GM19468 (cell line): ENCODE measurements around the gene TMEM114.

Experiments
- ATAC-seq: cut with Tn5 transposase; IDR thresholded peaks from one replicate; pipeline ENCODE4 v1.9.1; 2021; ENCODE audit warnings: mild to moderate bottlenecking, moderate library complexity, moderate number of reproducible peaks; ENCODE audit not compliant: unreplicated experiment; ENCODE audit errors: extremely low read depth

TMEM114 gene

DNA sequence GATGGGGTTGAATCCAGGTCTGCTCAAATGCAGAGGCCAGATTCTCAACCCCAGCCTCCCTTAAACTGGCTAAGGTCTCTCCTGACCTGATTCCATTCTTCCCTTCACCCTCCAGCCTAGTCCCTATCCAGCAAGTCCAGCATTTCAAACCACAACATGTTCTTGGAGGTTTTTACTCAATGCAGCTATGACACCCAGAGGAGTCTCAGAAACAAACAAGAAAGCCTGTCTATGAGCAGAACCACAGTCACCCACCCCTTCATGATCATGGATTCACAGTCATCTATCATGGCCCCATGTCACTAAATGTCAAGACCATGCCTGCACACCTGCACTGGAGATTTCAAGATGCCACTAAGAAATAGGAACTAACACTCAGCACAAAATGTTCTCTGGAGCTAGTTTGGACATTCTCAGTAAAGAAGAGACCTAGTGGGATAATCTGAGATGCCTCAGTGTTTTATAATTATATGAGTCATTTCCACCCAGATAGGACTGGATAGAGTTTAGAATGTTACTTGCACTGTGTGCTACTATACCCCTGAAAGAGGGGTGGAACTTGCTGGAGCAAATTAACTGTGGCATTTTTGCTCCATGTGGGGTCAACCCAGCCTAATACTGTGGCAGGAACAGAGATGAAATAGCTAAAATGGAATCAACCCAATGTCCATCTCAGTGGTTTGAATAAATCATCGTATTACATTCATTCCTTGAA, 21.7 kb upstream of the TMEM114 start:
- ATAC-seq: no peak

DNA sequence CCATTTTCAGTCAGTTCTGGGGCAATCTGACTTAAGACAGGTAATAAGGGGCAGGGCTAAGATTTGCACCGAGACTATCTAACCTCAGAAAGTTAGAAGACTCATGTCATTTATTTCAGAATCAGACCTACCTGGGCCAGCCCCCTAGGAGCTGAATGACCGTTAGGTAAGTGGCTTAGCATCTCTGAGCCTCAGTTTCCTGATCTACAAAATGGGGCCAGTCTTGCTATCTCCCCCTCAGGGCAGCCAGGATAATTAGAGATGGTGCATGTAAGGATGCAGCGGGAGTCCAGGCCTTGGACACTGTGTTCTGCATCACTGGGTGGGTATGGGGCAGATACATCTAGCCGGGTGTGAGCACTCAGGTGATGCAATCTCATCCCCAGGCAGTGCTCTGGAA, 20.8 kb upstream of the TMEM114 start:
- no peak for ATAC-seq

DNA sequence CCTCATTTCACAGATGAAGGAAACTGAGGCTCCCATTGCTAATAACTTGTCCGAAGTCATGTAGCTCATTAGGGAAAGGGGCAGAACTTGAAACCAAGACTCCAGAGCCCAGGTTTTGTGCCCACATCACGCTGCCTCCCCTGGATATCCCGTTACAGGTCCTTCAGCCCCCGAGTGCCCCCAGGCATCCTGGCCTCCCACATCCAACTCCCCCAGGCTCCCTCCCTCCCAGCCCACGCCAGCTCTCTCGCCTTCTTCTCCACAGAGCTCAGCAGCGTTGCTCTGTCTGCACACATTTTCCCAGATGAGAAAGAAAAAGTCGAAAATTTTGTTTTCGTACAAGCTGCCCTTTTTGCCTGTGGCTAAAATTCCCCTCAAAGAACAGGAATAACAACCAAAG, 16.9 kb upstream of the TMEM114 start:
- ATAC-seq: no peak

DNA sequence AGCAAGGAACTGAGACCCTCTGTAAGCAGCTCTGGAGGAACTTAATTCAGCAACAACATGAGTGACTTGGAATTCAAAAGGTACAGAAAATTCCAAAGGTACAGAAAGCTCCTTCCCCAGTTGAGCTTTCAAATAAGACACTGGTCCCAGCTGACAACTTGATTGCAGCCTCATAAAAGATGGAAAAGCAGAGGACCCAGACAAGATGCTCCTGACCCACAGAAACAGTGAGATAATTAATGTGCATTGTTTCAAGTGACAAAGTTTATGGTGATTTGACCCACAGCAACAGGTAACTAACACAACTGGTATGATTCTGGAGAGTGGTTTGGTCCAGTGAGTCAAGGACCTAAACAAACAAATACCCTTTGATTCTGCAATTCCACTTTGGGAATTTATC, 15.2 kb upstream of the TMEM114 start:
- ATAC-seq: no peak

GRCh38 chr16:8600144-8600775, 9.9 kb upstream of the TMEM114 start:
- no peak for ATAC-seq

DNA sequence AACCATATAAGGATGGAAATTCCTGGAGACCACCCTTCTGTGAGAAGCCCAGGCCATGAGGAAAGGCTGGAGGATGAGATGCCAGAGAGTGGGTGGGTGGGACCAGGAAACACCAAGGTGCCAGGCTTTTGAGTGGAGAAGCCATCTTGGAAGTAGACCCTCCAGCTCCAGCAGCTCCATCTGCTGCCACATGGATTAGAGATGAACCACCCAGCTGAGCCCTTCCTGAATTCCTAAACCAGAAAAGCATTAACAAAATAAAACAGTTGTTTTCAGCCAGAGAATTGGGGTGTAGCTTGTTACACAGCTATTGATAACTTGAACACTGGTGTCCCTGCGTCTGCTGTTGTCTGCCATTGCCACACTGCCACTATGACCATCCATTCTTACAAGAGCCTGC, 6.3 kb upstream of the TMEM114 start:
- ATAC-seq: no peak

DNA sequence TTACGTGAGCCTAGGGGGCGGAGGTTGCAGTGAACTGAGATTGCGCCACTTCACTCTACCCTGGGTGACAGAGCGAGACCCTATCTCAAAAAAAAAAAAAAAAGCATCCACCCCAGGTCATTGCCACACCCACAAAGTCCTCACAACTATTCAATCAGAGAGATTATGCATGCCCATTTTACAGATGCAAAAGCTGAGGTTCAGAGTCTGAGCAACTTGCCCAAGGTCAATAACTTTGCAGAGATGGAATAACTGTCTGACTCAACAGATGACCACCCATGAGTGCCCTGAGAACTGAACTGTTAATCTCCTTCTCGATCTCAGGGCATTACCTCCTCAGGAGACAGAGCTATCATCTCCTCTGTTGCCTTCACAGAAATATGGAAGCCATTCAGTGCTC, 5.5 kb upstream of the TMEM114 start:
- no peak for ATAC-seq

DNA sequence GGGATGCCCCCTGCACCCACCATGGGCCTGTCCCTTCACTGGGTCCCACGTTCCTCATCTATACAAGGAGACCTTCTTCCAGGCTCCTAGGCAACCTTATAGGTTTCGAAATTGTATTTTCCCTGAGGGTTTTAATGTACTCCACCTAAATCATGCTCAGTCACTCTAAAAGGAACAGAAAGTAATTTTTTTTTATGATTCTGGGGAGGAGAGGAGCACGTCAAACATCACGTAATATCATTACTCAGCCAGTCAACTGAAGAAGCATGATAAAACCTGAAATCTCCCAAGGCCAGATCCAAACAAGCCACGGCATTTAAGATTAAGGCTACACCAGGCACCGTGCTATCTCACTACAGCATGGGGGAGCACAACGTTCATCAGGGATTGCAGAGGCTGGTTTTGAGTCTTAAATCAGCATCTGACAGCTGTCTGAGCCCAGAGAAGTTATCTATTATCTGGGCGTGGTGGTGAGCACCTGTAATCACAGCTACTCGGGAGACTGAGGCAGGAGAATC, 3.9 kb upstream of the TMEM114 start:
- no peak for ATAC-seq

- ATAC-seq: no peak
These were observed 1.1 kb upstream of the TMEM114 start for GRCh38 chr16:8591451-8591850.

DNA sequence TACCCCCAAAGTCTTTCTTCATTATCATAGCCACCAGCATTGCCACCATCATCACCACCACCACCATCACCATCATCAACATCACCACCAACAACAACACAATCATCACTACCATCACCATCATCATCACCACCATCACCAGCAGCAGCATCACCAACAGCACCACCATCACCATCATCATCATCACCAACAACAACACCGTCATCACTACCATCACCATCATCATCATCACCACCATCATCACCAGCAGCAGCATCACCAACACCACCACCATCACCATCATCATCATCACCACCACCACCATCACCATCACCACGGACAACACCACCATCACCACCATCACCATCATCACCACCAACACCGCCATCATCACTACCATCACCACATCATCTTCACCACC, 500 bp upstream of the TMEM114 start:
- ATAC-seq: no peak

GRCh38 chr16:8589057-8589899, 1.0 kb downstream of the TMEM114 start:
- no peak for ATAC-seq

GRCh38 chr16:8588682-8589056, 1.6 kb downstream of the TMEM114 start:
- ATAC-seq: no peak

GRCh38 chr16:8587065-8587464, 3.2 kb downstream of the TMEM114 start:
- ATAC-seq: no peak

- no peak for ATAC-seq
These were observed 4.5 kb downstream of the TMEM114 start for GRCh38 chr16:8585857-8586256.

- no peak for ATAC-seq
These were observed 5.3 kb downstream of the TMEM114 start for GRCh38 chr16:8585041-8585440.

- no peak for ATAC-seq
These were observed 6.6 kb downstream of the TMEM114 start for GRCh38 chr16:8583732-8584131.

DNA sequence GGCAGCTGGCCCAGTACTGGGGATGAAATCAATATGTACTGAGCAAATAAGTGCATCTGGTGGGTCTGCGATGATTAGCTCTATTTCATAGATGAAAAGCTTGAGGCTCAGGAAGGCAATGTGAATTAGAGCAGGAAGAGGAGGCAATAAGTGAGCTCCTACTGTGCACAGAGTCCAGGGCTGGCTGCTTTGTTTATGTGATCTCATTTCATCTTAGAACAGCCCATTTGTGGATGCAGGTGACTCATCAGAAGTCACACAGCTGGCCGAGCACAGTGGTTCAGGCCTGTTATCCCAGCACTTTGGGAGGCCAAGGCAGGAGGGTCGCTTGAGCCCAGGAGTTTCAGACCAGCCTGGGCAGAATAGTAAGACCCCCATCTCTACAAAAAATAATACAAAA, 7.1 kb downstream of the TMEM114 start:
- ATAC-seq: no peak

DNA sequence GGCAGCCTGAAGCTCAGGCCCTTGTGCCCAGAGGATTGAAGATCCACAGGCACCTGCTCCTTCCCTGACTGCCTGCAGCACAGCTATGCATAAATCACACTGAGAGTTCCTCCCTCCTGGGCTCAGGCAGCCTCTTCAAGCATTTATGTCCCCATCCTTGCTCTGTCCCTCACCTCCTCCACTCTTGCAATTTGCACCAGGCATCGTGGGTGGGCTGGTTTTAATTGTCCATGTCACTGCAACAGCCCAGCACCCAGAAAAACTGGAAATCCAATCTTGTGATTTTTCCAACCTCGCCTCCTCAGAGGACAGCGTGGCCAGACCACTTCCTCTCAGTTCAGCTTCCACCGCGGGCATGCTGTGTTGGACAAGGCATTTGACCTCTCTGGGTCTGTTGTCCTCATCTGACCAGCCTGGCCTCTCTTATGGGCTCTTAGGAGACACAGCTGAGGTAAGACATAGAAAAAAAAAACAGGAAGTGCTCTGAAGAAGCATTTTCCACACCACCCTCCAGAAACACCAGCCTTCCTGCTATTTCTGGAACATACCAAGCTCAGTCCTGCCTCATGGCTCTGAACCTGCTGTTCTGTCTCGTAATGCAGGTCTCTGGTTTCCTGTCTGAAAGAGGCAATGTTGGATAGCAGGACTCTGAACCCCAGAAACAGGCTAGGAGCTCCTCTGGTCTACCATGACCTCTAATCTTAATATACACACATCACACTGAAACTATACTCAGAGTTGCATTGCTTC, 8.3 kb downstream of the TMEM114 start:
- no peak for ATAC-seq

GRCh38 chr16:8579559-8579958, 10.8 kb downstream of the TMEM114 start:
- no peak for ATAC-seq

DNA sequence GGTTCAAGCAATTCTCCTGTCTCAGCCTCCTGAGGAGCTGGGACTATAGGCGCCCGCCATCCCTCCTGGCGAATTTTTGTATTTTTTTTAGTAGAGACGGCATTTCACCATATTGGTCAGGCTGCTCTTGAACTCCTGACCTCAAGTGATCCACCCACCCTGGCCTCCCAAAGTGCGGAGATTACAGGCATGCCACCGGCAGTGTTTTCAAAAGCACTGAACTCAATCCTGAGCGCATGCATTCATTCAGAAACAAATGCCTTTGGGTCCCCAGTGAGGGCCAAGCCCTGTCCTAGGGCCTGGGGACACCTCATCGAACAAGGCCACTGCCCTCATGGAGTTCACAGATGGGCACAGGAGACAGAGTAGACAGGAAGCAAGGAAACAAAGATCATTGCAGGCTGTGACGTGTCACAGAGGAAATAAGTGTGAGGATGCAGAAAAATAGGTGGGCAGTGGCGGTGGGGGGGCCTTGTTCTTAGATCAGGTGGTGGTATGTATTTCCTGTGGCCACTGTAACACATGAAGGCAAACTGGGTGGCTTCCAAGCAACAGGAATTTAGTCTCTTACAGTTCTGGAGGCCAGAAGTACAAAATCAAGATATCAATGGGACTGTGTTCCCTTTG, 12.5 kb downstream of the TMEM114 start:
- ATAC-seq: no peak
